MCF 10A (cell line): ENCODE data around the gene MAP1LC3B. TPM values are rescaled to one million over a fixed set of nuclear protein-coding genes. Genes with fewer than 3 reads are reported as not detected.

Source experiments
- BruUV-seq: library from RNA; stranded (reverse); fragments of 400-500 nt; replicated peaks from 2 replicates; lab custom pipeline; 2021; lab: Mats Ljungman, UMichigan
- CTCF ChIA-PET: fragments of 300-600 bp; sonication (Branson Sonifier 250); formaldehyde crosslinking; extraction: SDS; loops from one replicate; lab custom pipeline; 2021; ENCODE audit warnings: antibody characterized with exemption, inconsistent platforms; lab: Yijun Ruan, JAX
- POLR2A ChIA-PET: fragments of 300-600, 350-650 bp; sonication (Branson Sonifier 250); formaldehyde crosslinking; extraction: SDS; loops from one replicate; lab custom pipeline; 2020; ENCODE audit warnings: antibody characterized with exemption, inconsistent platforms; lab: Yijun Ruan, JAX
- DNase-seq: peaks from one replicate; pipeline ENCODE4 v3.0.0-alpha.2; 2018; ENCODE audit not compliant: unreplicated experiment
- H3K27ac Mint-ChIP-seq: one replicate; pipeline ENCODE4 v1.8.0; 2022; ENCODE audit warnings: mild to moderate bottlenecking, low read depth, mixed read lengths; ENCODE audit not compliant: unreplicated experiment
- H3K27me3 Mint-ChIP-seq: one replicate; pipeline ENCODE4 v1.8.0; 2022; ENCODE audit warnings: mixed read lengths; ENCODE audit not compliant: insufficient read depth, unreplicated experiment
- H3K36me3 Mint-ChIP-seq: one replicate; pipeline ENCODE4 v1.8.0; 2022; ENCODE audit warnings: mild to moderate bottlenecking, moderate library complexity, mixed read lengths; ENCODE audit not compliant: insufficient read depth, unreplicated experiment
- H3K4me1 Mint-ChIP-seq: one replicate; pipeline ENCODE4 v1.8.0; 2022; ENCODE audit warnings: mixed read lengths; ENCODE audit not compliant: insufficient read depth, unreplicated experiment
- H3K4me3 Mint-ChIP-seq: one replicate; pipeline ENCODE4 v1.8.0; 2022; ENCODE audit warnings: mild to moderate bottlenecking, moderate library complexity, mixed read lengths; ENCODE audit not compliant: unreplicated experiment
- H3K9me3 Mint-ChIP-seq: one replicate; pipeline ENCODE4 v1.8.0; 2022; ENCODE audit warnings: mixed read lengths; ENCODE audit not compliant: unreplicated experiment
- intact Hi-C: fragments of 100-400 bp; cut with micrococcal nuclease; formaldehyde crosslinking; loops from 2 replicates; pipeline ENCODE4 v1.14.1; 2022
- total RNA-seq: library from RNA; stranded (reverse); gene quantifications from 2 replicates; pipeline ENCODE4 v1.2.3, GENCODE V29; 2022
- TF ChIP-seq, protein P1 (sequence below): fragments of 200-600 bp; IDR thresholded peaks from one replicate; pipeline ENCODE4 v1.8.0; 2022; ENCODE audit warnings: antibody characterized with exemption, mild to moderate bottlenecking; ENCODE audit not compliant: unreplicated experiment

The MAP1LC3B gene
- total RNA-seq, 1 experiment from 2014 or later = 271 TPM

DNA sequence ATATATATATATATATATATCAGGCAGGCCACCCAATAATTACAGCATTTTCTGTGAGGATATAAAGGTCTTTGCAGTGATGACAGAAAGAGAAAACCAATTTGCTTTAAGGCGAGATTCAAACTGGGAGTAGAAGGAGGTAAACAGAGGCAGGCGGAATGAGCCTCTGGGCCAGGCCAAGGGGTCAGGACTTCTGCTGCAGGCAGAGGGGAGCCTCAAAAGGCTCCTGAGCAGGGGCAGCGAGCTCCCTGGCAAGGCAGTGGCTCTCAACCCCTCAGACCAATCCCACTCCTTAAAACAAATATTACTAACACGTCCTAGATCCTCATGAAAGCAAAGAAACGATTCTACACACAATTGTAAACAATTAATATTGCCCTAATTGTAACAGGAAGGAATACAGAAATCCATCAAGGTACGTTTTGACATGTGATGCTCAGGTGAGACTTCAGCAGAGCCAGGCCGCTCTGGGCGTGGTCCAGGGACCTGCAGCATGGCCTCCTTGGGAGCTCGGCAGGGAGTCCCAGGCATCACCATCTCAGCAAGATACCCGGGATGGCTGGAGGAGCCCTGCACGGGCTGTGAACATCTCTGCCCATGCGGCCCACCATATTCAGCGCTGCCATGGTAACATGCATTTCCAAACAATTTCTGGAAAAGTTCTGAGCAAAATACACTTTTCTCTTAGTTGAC, 27.0 kb upstream of the MAP1LC3B start:
- CTCF ChIA-PET = no interaction called here
- DNase-seq = no peak
- H3K9me3 Mint-ChIP-seq = no peaks in the 10 kb centered on the region
- H3K27ac Mint-ChIP-seq = no peak overlapping the region
- H3K4me1 Mint-ChIP-seq = peaks cover 9% of the 10 kb centered on the region
- peaks cover 43% of the 10 kb centered on the region for H3K36me3 Mint-ChIP-seq
- BruUV-seq = no TSS peak
- intact Hi-C loops = no loop called here
- POLR2A ChIA-PET = interaction anchor here (0.6 to 1.2 kb wide), 2 partner anchors 25 to 41 kb away, joined by 3 to 4 read pairs; no protein-coding TSS in a partner anchor
- H3K4me3 Mint-ChIP-seq = no peak overlapping the region
- H3K27me3 Mint-ChIP-seq = no peaks in the 10 kb centered on the region
- TF ChIP-seq, protein P1, sequence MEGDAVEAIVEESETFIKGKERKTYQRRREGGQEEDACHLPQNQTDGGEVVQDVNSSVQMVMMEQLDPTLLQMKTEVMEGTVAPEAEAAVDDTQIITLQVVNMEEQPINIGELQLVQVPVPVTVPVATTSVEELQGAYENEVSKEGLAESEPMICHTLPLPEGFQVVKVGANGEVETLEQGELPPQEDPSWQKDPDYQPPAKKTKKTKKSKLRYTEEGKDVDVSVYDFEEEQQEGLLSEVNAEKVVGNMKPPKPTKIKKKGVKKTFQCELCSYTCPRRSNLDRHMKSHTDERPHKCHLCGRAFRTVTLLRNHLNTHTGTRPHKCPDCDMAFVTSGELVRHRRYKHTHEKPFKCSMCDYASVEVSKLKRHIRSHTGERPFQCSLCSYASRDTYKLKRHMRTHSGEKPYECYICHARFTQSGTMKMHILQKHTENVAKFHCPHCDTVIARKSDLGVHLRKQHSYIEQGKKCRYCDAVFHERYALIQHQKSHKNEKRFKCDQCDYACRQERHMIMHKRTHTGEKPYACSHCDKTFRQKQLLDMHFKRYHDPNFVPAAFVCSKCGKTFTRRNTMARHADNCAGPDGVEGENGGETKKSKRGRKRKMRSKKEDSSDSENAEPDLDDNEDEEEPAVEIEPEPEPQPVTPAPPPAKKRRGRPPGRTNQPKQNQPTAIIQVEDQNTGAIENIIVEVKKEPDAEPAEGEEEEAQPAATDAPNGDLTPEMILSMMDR = no peak

GRCh38 chr16:87366288-87366687, 25.8 kb upstream of the MAP1LC3B start:
- POLR2A ChIA-PET = no interaction called here
- CTCF ChIA-PET = interaction anchor here (1.1 kb wide), 1 partner anchor 19 kb away, joined by 3 read pairs; no protein-coding TSS in a partner anchor
- Mint-ChIP-seq H3K4me1 (peaks cover 9% of the 10 kb centered on the region), H3K27ac (no peak overlapping the region), H3K36me3 (peaks cover 34% of the 10 kb centered on the region), H3K9me3 (no peaks in the 10 kb centered on the region), H3K4me3 (no peak overlapping the region), H3K27me3 (no peaks in the 10 kb centered on the region)
- no TSS peak for BruUV-seq
- intact Hi-C loops = no loop called here
- no peak for DNase-seq
- TF ChIP-seq, protein P1 = no peak

DNA sequence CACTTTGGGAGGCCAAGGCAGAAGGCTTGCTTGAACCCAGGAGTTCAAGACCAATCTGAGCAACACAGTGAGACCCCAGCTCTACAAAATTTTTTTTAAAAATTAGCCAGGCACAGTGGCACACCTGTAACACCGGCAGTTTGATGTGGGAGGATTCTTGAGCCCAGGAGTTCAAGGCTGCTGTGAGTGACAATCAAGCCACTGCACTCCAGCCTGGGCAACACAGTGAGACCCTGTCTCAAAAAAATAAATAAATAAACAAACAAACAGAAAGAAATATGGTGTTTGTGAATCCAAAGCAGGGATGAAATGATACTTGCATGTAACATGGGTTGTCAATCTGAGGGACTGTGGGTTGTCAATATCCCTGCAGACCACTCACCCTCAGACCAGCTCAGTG, 25.2 kb upstream of the MAP1LC3B start:
- peaks cover 9% of the 10 kb centered on the region for H3K4me1 Mint-ChIP-seq
- intact Hi-C loops = no loop called here
- H3K27ac Mint-ChIP-seq = no peak overlapping the region
- no peak for DNase-seq
- TF ChIP-seq, protein P1 = no peak
- BruUV-seq = no TSS peak
- H3K27me3 Mint-ChIP-seq = no peaks in the 10 kb centered on the region
- ChIA-PET POLR2A (no interaction called here), CTCF (interaction anchor here (1.1 kb wide), 1 partner anchor 19 kb away, joined by 3 read pairs; no protein-coding TSS in a partner anchor)
- peaks cover 34% of the 10 kb centered on the region for H3K36me3 Mint-ChIP-seq
- H3K9me3 Mint-ChIP-seq = no peaks in the 10 kb centered on the region
- no peak overlapping the region for H3K4me3 Mint-ChIP-seq

DNA sequence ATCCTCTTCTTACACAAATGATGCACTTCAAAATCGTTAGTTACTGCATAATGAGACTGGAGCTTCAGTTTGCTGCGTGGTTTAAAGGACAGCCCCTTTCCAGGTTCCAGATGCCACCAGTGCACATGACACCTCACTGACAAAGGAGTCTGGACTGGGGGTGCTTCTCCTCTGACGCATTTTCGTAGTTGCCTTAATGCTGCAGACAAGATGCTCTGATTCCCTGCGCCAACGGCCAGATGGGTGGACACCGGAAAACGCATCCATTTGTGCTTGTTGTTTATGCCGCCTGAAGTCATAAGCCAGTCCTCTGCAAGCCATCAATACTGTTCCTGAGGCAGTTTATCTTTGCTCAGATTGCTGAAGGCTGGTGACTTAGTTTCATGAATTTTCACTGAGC, 24.6 kb upstream of the MAP1LC3B start:
- DNase-seq = no peak
- H3K9me3 Mint-ChIP-seq = no peaks in the 10 kb centered on the region
- ChIA-PET POLR2A (interaction anchor here (1.1 kb wide), 1 partner anchor 15 kb away, joined by 3 read pairs; no protein-coding TSS in a partner anchor), CTCF (interaction anchor here (1.1 kb wide), 1 partner anchor 20 kb away, joined by 3 read pairs; no protein-coding TSS in a partner anchor)
- no peak overlapping the region for H3K4me3 Mint-ChIP-seq
- intact Hi-C loops = no loop called here
- no TSS peak for BruUV-seq
- H3K27ac Mint-ChIP-seq = no peak overlapping the region
- peaks cover 34% of the 10 kb centered on the region for H3K36me3 Mint-ChIP-seq
- H3K27me3 Mint-ChIP-seq = no peaks in the 10 kb centered on the region
- TF ChIP-seq, protein P1 = no peak
- peaks cover 9% of the 10 kb centered on the region for H3K4me1 Mint-ChIP-seq
